ENCODE measurements around the gene MB.
"Not testable (repeated sequence)": the region's sequence is repeated elsewhere in the genome, so short reads cannot be mapped to it uniquely, and the experiment has no call there.

Gene MB

DNA sequence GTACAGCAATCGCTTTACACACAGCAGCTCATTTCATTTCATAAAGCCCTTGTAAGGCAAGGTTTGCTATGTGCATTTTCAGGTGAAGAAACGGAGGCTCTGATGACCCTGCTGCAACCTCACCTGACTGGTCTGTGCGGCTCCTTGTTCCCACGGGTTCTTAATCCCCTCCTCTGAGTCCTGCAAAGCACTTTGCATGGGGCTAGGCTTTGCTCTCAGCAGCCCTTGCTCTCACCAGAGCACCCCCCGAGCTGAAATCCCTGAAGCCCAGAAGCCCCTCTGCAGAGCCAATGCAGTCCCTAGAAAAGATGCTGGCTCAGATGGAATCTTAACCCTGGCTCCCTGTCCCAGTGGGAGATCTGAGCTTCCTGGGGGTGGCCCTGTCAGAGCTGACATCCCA, 20.1 kb upstream of the MB start:
- no peak for DNase-seq

DNA sequence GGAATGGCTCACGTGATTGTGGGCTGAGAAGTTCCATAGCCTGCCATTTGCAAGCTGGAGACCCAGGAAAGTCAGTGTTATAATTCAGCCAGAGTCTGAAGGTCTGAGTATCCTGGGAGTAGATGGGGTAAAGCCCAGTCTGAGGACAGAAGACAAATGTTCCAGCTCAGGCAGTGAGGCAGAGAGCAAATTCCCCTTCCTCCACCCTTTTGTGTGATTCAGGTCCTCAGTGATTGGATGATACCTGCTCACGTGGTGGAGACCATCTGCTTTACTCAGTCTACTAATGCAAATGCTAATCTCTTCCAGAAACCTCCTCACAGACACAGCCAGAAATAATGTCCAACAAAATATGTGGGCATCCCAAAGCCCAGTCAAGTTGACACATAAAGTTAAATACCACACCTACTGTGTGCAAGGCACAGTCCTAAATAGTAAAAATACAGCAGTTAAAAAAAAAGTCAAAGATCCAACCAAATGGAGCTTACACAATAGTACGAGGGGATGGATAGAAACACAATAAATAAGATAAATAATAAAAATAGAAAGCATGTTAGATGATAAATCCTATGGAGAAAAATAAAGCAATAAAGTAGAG, 17.9 kb upstream of the MB start:
- DNase-seq: no peak

DNA sequence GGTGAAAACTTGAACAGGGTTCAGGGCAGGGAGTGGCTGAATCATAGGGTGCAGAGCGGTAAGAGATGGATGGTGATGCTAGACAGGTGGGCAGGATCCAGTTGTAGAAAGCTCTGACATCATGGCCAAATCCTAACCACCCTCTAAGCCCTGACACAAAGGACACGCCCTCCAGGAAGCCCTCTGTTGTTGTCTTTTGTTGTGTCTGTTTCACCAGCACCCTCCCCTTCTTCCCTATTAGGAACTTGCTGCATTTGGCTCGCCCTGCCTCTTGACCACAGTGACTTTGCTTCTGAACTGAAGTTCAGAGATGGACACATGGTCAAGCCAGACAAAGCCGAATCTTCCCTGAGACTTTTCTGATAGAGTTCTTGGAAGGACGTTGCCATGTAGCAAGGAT, 16.9 kb upstream of the MB start:
- DNase-seq: no peak

DNA sequence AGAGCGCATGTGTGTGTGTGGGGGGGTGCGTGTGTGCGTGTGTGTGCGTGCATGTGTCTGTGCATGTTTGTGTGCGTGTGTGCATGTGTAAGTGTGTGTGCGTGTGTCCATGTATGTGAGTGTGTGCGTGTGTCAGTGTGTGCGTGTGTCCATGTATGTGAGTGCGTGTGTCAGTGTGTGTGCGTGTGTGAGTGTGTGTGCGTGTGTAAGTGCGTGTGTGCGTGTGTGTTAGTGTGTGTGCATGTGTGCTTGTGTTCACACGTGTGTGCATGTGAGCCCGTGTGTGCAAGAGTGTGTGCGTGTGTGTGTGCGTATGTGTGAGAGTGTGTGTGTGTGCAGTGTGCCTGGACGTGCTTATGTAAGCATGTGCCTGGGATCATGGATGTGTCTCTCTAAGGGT, 16.4 kb upstream of the MB start:
- DNase-seq: no peak

DNA sequence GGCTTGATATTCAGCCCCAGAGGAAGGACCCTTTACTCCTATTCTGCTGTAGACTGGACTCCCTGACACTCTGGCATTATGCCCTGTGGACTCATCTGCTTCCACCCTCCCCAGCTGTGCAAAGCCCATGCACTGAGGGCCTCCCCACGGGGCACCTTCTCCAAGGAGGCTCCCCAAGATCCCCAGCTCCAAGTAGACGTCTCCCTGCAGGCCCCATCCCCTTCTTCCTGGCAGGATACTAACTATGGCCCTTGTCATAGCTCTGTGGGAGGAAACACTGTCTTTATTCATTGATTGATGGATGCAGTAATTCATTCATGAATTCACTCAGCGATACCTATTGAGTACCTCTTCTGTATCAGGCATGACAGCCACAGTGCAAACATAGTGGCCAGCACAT, 15.8 kb upstream of the MB start:
- no peak for DNase-seq

DNA sequence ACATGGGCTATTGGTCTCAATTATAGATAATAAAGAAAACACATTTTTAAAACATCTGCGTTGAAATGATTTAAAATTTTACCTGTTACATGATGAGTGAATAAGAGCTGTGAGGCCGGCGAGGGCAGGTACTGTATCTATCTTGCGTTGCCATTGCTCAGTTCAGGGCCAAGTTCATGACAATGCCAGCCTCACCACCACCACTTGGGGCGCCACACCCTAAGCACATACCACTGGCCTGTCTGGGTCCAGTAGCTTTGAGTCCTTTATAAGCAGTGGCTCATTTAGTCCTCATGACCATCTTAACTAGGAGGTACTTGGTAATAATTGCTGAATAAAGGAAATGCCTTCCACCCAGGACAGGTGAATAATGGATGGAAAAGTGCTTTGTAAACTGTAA, 14.5 kb upstream of the MB start:
- peak in 1 of 3 experiments; percentile 1 for DNase-seq

DNA sequence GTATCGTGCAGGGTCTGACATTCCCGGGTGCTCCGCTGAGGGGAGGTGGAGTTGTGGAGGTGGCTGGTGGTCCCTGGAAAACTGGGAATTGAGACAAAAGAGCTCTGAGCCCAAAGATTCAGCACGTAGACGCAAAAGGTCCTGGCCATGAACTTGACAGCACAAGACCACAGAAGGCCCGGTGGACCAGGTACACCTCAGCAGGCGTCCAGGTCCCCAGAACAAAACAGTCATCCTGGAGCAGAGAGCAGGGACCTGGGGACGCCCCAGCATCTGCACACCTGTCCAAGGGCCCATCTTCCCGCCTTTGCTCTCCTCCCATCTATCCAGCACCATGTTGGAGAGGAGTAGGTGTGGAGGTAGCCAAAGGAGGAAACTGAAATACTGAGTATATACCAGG, 13.8 kb upstream of the MB start:
- DNase-seq: no peak

DNA sequence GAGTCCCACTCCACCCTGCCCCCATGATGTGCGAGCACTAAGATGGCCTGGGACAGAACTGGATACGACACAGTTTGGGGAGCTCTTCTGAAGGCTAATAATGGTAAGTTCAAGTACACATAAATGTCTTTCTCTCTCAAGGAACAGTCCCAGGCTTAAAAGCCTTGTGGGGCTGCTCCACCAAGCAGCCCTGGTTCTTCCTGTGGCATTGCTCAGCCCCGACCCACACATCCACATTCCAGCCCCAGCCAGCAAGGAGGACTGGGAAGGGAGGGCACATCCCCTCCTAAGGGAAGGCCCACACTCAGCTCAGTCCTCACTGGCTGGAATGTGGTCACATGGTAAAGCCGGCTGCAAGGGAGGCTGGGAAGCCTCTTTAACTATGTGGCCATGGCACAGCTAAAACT, 13.3 kb upstream of the MB start:
- DNase-seq: no peak

DNA sequence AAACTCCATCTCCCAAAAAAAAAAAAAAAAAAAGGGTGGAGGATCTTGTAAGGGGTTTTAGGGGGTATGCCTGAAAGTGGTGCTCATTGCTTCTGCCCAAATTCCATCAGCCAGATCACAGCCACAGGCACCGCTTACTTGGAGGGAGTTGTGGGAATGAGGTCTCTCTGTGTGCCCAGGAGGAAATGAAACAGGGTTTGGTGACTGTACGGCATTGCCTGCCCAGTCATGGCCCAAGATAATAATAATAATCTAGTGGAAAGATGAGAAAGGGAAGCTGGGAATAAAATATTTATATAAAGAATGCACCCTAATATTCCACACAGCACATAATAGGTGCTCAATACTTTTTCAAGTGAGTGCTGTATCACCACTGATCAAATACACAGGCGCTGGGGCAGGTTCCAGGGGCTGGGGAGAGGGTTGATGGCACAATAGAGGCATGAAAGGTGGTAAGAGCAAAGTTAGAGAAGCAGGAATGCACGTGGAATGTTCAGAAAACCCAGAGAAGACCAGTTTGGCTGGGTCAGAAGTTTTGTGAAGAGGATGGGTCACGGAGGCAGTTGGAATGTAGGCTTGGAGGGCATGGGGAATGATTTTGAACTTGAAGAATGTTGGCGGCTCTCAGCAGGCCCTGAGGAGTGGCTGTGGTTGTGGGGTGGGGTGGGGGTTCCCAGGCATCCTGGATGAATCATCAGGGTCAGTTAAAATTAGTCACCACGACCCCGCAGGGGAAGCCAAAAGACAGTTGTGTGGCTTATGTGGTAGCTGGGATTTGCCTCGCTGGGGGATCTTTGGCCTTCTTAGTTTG, 12.5 kb upstream of the MB start:
- no peak for DNase-seq

DNA sequence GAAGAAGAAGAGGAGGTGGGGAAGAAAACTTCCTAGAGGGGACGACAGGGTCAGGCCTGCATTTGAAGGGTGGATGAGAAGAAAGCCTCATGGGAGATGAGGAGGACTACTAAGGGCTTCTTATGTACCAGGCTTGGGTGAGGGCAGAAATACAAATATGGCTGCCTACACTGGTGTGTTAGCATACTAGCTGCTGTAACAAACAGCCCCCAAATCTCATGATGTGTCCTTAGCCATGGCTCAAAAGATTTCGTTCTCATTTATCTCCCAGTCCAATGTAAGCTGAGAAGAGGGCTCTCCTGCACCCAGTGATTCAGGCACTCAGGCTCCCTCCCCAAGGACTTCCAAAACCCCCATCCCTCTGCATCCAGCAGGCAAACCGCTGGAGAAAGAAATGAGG, 11.6 kb upstream of the MB start:
- DNase-seq: no peak

DNA sequence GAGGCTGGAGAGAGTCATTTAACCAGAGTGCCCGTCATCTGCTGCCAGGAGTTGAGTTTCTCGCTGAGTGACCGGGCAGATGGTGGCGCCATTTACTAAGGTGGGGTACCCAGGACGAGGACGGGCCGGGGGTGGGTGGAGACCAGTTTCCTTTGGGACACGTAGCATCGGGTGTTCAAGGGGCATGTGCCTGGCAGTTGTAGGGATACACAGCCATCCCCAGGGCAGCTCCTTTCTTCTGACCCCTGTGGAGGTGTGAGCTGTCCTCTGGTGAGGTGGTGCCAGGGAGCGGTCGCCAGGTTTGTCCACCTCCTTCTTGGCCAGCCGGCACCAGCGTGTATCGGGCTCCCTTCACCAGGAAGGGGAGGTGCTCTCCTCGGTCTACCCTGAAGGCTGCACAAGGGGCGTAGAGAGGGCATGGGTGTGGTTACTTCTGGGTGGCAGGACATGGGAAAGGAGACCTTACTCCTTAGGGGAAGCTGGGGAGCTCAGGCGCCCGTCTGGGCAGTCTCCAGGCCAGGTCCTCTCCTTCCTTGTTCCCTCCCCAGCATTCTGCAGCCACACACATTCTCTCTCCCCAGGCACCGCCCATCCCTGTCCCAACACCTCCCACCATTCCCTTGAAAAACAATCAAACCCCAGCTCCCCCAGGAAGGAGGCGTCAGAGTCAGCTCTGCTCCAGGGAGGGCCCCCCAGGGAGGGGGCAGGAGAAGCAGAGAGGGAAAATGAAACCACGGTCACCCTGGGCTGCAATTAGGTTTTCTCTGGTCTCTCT, 10.3 kb upstream of the MB start:
- DNase-seq: peak; percentile 12 to 60 (median 35)

DNA sequence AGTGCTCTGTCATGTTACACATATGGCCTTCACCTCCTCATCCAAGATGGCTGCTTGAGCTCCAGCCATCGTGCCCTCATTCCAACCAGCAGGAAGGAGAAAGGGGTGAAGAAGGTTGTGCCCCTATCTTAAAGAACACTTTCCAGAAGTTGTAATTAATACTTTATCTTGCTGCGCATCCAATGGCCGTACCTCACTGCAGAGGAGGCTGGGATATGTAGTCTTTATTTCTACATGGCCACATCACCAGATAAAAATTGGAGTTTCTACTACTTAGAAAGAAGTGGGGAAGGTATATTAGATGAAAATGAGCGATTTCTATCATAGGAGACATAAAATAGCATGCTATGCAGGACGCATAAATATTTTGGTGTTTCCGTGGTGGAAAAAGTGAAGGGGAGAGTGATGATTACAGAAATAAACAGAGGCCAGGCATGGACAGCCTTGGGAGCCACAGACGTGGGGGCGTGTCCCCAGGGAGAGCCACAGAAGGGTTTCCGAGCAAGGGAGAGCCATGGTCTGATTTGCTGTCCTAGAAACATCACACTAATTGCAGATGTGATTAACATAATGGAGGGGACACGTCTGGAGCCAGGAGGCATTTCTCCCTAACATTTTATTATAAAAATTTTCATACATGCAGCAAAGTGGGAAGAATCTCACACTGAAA, 8.8 kb upstream of the MB start:
- DNase-seq: peak in 1 of 3 experiments; percentile 1

DNA sequence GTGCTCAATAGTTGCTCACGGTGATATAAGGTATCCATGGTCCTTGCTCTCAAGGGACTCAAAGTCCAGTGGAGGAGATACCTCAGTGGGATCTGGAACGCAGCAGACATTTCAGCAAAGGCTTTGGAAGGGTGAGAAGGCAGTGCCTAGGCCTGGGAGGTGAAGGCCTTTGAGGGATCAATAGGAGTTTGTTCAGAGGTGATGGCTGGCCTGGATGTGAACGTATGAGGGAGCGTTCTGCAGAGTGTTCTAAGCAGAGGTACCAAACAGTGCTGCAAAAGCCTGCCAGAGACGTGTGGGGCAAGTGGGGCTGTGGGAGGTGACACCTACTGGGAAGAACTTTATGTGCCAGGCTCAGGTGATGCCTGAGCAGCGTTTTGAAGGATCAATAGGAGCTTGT, 7.4 kb upstream of the MB start:
- DNase-seq: no peak

DNA sequence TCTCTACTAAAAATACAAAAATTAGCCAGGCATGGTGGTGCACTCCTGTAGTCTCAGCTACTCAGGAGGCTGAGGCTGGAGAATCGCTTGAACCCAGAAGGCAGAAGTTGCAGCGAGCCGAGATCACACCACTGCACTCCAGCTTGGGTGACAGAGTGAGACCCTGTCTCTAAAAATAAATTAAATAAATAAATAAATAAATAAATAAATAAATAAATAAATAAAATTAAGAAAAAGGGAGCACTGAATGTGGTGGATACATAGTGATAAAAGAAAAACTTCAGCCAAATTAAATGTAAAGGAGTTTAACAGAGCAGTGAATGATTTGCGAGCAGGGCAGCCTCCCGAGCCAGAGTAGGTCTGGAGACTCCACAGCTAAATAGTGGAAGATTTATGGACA, 6.8 kb upstream of the MB start:
- not testable (repeated sequence) for DNase-seq

DNA sequence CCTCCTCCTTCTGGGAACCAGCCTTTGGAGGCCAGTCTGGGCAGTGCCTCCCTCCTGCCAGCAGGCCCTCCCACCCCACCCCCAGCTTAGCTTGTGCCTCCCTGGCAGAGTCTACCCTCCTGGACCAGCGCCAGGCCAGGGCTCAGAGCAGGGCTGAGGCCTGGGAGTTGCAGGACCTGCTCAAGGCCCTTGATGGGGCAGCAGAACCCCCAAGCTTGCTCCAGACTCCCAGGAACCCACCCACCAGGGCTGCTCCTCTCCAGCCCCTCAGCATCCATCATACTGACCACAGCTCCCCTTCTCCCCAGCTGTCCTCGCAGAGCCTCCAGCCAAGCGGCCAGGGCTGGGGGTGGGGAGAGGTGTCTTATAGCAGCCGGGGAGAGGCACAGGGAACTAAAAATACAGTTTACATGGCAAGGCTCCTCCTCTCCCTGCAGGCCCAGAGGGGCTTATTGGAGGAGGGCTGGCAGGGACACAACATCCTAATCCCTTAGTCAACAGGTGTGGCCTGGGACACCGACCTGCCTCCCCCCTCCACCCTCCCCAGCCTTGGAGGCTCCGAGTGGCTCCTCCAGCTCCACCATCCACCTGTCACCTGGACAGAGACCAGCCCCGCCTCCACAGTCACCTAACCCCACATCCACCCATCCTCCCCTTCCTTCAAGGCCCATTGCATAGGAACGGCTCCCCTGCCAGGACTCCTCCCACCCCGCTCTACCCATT, 5.2 kb upstream of the MB start:
- DNase-seq: peak; percentile 35 to 59 (median 50)

DNA sequence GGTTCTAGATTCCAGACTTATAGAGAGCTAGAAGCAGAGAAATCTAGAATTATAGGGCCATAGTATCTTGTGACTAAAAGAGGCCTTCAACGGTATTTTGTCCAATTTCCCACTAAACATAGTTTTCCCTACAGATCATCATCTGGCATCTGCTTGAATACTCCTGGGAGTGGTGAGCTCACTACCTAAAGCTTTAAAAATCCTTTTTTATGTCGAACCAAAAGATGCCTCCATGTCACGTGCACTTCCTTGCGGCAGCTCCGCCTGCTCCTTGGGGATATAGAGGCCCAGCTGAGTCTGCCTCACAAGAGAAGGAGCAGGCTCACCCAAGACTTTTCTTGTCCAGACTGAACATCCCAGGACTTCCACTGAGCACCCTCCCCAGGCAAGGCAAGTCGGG, 4.3 kb upstream of the MB start:
- DNase-seq: no peak

DNA sequence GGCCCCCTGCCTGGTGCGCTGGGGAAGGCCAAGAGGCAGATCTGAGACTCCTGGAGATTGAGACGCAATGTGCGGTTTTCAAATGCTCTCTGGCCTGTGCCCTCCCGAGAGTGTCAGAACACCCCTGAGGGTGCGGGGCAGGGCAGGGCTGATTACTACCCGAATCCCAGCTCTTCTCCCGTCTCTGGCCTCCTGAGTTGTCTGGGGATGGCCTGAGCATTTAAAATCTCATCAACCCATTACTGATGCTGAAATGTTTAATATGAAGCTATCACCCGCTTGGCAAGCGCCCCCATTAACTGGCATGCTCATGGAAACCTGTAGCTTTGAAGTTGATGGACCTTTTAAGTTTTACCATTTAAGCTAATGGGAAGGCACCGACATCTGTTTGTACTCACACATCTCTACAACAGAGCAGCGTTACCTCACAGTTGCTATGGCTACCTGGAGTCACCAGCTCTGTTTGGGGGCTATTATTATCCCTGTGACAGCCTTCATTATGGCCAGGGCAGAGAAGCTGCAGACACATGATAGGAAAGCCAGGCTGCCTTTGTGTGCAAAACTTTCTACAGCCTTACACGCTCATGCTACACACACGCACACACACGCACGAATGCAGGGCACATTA, 3.6 kb upstream of the MB start:
- DNase-seq: peak in 2 of 3 experiments; percentile 56 to 85

DNA sequence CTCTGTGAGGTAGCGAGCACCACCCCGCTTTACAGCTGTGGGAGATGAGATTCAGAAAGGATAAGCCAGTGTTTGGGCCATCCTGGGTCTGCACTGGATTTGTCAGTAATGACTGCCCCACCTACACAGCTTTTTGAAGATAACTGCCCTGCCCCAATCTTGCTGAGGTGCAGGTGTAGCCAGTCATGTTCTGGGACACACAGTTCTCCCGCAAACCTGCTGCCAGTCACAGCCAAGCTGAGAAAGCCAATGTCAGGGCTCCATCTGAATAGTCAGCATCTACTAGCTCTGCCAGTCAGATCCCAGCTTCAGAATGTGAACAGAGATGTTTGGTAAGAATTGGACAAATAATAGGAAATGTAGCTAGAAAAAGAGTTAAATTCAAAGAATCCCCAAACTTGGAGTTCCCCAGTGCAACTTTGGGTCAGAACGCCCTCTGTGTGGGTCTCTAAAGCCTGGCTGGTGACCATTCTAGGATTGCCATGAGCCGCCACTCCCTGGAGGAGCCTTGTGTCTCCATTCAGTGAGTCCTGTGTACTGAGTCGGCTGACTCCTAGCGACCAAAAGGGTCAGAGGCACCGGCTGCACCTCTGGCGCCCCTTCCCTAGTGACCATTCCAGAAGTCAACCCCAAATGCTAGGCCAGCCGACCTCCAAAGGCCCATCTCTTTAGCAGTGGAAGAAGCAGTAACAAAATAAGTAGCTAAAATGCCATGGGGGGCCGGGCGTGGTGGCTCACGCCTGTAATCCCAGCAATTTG, 2.4 kb upstream of the MB start:
- no peak for DNase-seq

DNA sequence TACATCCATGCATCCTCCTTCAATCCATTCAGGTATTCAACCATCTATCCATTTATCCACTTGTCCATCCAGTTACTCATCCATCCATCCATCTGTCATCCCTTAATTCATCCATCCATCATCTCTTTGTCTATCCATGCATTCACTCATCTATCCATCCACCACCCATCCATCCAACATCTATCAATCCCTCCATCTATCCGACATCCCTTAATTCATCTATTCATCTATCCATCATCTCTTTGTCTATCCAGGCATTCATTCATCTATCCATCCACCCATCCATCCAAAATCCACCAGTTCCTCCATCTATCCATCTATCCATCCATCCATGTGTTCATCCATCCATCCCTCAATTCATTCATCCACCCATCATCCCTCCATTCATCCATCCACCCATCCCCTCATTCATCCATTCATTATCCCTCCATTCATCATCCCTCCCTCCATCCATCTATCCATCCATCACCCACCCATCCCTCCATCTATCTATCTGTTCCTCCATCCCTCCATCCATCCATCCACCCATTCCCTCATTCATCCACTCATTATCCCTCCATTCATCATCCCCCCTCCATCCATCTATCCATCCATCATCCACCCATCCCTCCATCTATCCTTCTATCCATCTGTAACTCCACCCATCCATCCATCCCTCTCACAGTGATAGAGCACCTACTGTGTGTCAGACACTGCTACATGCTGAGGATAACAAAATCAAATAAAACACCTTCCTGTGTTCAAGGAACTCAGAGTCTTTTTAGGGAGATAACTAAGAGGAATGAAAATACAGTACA, 1.5 kb upstream of the MB start:
- DNase-seq: no peak

DNA sequence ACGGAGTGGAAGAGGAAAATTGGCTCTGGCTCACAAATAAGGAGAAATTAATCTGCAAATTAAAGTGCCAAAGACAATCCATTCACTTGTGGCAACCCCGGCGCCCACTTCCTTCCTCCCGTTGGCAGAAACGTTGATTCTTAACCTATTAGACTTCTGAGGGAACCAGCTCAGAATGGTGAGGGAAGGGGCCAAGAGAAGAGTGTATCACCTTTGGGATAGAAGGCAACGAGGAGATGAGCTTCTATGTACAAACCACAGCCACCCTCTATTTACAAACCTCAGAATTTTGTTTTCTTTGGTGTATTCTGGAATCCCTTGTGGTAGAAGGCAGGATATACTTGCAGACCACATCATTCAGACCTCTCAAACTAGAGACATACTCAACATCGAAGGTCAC, 1.1 kb downstream of the MB start:
- no peak for DNase-seq

DNA sequence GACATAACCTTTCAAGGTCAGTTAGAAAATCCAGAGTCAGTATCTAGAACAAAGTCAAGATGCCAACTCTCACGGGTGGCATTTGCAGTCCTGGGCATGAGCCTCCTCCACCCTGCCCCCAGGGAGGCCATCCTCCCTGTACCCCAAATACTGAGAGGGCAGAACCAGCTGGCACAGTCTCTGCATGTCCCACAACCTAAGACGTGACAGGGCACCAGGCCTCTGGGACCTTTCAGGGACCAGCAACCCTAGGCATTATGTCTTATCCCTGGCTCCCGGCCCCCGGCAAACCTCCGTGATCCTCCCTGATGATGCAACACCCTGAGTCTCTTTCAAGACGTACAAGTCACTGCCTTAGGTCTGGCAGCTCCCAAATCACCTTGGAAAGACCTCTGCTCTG, 2.0 kb downstream of the MB start:
- DNase-seq: no peak
